SK-N-DZ (cell line): Measurements from ENCODE around the gene RAB9B. TPM values are rescaled to one million over a fixed set of nuclear protein-coding genes. Genes with fewer than 3 reads are reported as not detected.
"Not testable (repeated sequence)": the region's sequence is repeated elsewhere in the genome, so short reads cannot be mapped to it uniquely, and the experiment has no call there.

Source experiments
- DNase-seq: peaks from one replicate; pipeline ENCODE4 v3.0.0-alpha.2; 2015; ENCODE audit warnings: low spot score
- polyA plus RNA-seq, 2 experiments: library from polyadenylated mRNA; depleted of rRNA; stranded (reverse); fragments of >200 nt; gene quantifications; 2 replicates each; pipeline ENCODE4 v1.2.3, GENCODE V29; 2014

Gene RAB9B, protein sequence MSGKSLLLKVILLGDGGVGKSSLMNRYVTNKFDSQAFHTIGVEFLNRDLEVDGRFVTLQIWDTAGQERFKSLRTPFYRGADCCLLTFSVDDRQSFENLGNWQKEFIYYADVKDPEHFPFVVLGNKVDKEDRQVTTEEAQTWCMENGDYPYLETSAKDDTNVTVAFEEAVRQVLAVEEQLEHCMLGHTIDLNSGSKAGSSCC
- 6.7 and 8.0 TPM in 2 replicates for polyA plus RNA-seq (2014; cell fraction: cytosol; rRNA removed)
- 9.1 and 12.8 TPM in 2 replicates for polyA plus RNA-seq (2014; cell fraction: nucleus; rRNA removed)

GRCh38 chrX:103831803-103832544 lies at the start of gene RAB9B:
Gene RAB9B (minus strand): TSS chrX:103832257. CDS start chrX:103825784, 6,473 bp downstream.
- peak; percentile 42 for DNase-seq

GRCh38 chrX:103879339-103879738 lies 47.3 kb upstream of the RAB9B start:
- no peak for DNase-seq

DNA sequence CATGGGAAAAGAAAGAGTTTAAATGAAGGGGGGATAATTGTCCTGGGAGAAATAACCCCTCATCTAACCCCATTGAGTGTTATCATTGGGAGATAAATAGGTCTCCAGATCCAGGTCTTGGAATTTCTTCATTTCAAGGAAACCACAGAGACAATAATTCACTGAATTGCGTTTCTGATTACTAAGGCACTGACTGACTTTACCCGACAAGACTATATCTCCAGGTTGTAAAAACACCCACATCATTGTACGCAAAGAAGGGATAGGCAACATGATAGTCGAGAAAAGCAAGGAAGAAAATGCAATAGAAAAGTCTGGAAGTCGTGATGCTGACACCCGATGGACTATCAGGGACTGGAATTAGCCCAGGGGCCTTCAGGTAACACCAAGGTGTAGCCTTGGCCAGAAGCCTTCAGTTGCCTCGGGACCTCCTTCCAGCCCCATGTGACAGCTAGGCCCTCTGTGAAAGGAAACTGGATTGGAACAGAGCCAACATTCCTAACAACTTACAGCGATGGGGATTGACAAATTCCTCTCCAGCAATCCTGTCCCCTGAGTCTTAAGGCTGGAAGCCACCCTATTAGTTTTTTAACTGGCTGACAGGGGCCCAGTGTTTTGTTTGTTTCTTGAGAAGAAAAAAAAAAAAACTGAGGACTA lies 46.5 kb upstream of the RAB9B start:
- DNase-seq, result no peak

DNA sequence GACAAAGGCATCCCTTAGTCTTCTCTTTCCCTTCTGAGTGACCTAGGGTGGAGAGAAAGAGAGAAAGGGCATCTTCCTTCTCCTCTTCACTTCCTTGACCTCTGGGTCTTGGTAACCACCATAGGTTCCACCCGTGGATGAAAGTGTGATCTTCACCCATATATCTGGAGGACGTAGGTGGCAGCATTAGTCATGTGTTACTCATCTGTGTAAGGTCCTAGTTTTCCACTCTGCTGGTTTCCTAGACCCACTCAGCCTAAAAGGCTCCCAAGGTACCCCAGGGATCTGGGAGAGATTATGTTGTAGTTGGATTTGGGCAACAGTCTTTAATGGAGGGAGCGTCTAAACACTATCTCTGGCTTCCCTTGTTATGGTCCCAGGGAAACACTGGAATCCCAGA lies 45.5 kb upstream of the RAB9B start:
- DNase-seq, result no peak

DNA sequence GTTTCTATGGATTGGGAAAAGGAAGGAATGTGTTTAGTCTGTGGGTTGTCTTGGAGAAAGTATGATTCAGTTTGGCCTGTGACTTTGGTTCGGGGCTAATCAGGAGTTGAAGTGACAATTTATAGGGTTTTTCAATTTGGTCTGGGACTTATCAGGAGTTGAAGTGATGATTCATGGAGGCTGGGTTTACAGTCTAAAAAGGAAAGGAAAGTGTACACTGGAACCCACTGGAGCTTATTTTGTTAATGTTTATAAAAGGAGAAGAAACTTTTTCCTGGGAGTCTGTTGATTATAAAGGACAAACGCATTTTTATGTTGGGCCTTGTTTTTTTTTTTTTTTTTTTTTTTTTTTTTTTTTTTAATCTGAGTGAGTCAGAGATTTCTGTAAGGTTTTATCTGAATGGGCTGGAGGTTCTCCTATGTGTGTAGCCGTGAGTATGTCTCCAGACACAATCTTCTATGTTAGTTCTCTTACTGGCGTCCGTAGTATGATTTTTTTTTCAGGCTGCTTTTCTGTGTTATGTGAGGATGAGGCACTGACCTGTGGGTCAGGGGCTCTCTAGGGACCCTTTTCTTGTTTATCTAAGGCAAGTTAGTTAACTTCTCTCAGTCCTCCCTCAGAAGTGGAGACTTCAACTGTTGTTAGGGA lies 33.0 kb upstream of the RAB9B start:
- DNase-seq, result no peak

- no peak for DNase-seq
These were observed 32.1 kb upstream of the RAB9B start for GRCh38 chrX:103864149-103864548.

DNA sequence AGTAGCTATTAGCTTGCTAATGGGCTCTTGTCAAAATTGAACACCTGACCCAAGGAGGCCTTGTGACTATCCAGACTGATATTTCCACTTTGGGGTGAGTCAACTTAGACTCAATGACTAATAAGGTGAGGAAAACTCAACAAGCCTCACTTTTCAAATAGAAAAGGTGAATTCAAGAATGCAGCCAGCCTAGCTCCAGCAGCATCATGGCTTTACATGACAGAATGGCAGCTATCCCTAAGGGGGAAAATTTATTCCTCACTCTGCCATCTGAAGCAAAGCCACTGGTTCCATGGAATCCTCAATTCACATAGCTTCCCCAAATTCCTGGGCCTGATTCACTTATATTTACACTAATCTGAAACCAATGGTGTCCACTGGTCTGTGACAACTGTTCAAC lies 29.1 kb upstream of the RAB9B start:
- no peak for DNase-seq

DNA sequence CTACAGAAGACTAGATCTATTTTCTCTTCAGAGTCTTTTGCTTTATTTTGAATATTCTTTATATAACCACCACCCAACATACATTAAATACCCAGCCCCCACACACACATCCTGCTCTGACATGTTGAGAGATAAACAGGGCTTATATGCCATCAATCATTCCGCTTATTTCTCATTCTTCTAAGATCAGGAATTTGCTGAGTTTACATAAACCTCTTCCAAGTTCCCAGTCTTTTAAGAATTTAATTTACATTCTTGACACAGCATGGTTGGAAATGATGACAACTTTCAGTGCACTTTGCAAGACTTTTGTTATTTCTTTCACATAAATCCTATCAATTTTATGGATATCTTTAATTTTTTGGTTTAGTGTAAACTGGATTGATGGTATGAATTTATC lies 17.5 kb upstream of the RAB9B start:
- DNase-seq, result no peak

DNA sequence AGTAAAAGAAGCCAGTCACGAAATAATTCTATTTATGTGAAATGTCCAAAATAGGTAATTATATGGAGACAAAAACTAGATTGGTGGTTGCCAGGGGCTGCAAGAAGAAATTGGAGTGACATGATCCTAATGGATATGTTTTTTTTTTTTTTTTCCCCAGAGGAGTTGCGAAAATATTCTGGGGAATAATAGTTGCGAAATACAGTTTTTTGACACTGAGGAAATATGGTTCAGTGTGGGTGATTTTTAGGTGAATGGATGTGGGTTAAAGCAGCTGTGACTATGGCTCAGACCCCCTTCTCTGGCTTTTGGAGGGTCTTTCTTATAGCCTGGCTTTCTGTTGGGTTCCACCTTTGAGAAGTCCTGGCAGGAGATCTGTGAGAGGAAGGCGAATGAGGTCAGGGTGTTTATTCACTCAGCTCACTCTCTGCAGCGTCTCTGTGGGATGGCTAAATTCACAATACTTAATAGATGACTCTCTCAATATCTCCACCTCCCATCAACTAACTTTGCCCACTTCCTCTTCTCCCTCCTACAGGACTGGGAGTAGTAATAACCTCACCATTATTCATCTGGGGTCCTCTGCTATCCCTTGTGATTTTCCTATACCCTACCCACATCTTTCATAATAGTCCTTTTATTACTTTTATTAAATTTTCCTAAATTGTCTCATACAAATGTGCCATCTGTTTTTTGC lies 15.3 kb upstream of the RAB9B start:
- DNase-seq, result no peak

DNA sequence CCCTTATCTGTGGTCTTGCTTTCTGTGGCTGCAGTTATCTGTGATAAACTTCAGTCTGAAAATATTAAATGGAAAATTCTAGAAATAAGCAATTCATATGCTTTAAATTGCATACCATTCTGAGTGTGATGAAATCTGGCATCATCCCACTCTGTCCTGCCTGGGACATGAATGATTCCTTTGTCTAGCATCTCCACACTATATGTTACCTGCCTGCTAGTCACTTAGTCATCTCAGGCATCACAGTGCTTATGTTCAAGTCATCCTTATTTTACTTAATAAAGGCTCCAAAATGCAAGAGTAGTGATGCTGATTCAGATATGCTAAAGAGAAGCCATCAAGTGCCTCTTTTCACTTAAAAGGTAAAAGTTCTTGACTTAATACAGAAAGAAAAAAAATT lies 14.3 kb upstream of the RAB9B start:
- no peak for DNase-seq

GRCh38 chrX:103845165-103845653 lies 13.2 kb upstream of the RAB9B start:
- peak; percentile 47 for DNase-seq

DNA sequence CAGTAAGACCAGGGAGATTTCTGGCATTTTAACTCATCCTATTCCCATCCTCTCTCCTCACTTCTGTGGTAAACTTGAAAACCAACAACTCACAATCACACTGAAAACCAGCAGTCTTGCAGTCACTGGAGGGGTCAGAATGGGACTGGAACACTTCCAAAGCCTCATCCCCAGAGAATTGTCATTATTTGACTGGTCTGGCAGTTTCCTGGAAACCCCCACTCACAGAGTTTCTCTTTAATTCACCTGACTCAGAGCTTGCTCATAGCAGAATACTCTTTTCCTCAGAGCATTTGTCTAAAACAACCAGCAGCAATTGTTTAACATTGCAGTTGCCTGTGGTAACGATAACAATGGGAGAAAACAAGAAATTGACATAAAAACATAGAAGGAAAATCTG lies 7.3 kb upstream of the RAB9B start:
- DNase-seq, result no peak

GRCh38 chrX:103831342-103831802 lies 685 bp downstream of the RAB9B start:
- DNase-seq, result peak; percentile 74

- DNase-seq, result no peak
These were observed 1.2 kb downstream of the RAB9B start for GRCh38 chrX:103830848-103831247.

DNA sequence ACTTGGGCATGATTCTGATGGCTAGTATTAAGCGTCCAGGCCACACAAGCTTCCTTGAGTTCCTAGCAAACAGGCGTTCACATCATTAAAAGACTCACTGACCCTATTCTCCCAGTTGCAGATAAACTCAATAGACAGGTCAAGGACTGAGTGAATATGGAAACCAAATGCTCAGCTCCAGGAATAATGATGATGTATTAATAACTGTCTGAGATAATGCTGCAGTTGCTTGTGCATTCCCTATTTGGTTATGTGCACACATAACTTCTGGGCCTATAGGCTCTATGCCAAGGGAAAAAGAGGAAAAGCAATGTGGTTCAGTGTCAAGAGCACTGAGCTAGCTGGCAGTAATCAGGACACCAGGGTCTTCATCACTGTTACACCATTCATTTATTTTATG lies 3.5 kb downstream of the RAB9B start:
- no peak for DNase-seq

- no peak for DNase-seq
These were observed 6.2 kb downstream of the RAB9B start for GRCh38 chrX:103825881-103826280.

DNA sequence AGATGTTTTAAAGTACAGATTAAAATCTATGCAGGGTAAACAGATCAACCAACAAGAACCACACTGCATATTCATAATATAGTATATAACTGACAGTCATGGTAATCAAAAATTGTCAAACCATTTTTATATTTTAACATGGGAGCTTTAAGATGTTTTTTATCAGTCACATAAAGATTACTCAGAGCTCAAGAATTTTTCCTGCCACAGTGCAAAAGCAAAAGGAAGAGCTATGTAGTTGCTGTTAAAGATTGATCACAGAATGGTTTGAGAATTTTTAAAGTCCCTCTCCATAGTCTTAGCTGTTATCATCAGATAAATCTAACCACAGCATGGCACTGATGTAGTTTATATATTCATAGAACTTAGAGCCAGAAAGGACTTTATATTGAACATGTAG lies 8.5 kb downstream of the RAB9B start:
- DNase-seq, result no peak

GRCh38 chrX:103820802-103821201 lies 11.3 kb downstream of the RAB9B start:
- not testable (repeated sequence) for DNase-seq

DNA sequence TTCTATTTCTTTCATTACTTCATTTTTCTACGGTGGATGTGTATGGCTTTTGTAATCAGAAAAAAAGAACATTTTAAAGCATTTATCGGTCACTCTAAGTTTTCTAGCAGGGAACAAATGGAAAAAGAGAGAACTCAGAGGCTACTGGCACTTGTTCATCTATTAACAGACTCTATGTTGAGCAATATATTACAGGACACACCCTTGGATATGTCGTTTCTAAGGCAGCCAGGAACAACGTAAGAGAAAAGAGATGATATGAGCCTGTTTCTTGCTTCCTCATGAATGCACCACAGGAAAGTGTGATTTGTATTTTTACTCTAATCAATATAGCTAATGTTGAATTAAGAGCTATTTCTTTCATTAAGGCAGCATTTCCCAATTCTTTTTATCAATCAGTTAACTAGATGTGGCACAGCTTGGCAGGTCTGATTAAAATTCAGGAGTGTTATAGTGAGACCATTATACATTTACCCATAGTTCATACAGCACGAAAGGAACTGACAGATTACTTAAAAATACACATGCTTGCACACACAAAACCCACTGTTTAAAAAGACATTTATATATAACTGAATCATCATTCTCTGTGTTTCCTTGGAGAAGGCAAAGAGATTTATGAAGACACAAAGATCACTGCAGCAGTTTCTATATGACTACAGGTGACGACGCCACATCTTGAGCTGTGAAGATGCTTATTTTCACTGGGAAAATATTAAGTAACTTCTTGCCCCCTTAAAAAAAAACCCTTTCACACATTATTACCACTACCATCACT lies 13.0 kb downstream of the RAB9B start:
- DNase-seq, result no peak

GRCh38 chrX:103817502-103817901 lies 14.6 kb downstream of the RAB9B start:
- peak; percentile 66 for DNase-seq
